Bronchial epithelial cell (primary cell): ENCODE measurements around the gene HDAC3. TPM values are rescaled to one million over a fixed set of nuclear protein-coding genes. Genes with fewer than 3 reads are reported as not detected.

ENCODE experiments used
- DNase-seq: peaks from one replicate; pipeline ENCODE4 v3.0.0-alpha.2; 2010; ENCODE audit warnings: low read depth
- FAIRE-seq: peaks from 2 replicates; lab custom pipeline; 2011; peaks lifted over from hg19 to GRCh38; lab: Jason Lieb, UNC
- H3K27me3 ChIP-seq: 2 replicates; pipeline ENCODE4 v1.5.1; 2011; ENCODE audit warnings: low read length; ENCODE audit not compliant: control insufficient read depth, insufficient read depth
- H3K36me3 ChIP-seq: 2 replicates; pipeline ENCODE4 v1.5.1; 2011; ENCODE audit warnings: low read length; ENCODE audit not compliant: control insufficient read depth, insufficient read depth
- H3K4me3 ChIP-seq: 2 replicates; pipeline ENCODE4 v1.5.1; 2011; ENCODE audit warnings: mild to moderate bottlenecking, low read depth, low read length, control low read depth
- CTCF ChIP-seq: IDR thresholded peaks from 2 replicates; pipeline ENCODE4 v1.5.1; 2011; ENCODE audit warnings: mild to moderate bottlenecking, moderate library complexity, low read length, control low read depth, inconsistent platforms; ENCODE audit not compliant: insufficient read depth, severe bottlenecking
- total RNA-seq: library from RNA; depleted of rRNA; stranded (reverse); fragments of >200 nt; gene quantifications from 2 replicates; pipeline ENCODE4 v1.2.1, GENCODE V29; 2014

The HDAC3 gene
- total RNA-seq, 1 donor from 2014 or later, result 72.7 TPM

- DNase-seq (no peak), FAIRE-seq (no peak)
- no peak for TF ChIP-seq CTCF
- no peak overlapping the region for H3K4me3 ChIP-seq
- H3K27me3 ChIP-seq, result no peaks in the 10 kb centered on the region
- peaks cover 12% of the 10 kb centered on the region for H3K36me3 ChIP-seq
These were observed 36.5 kb upstream of the HDAC3 start for GRCh38 chr5:141672841-141673813.

GRCh38 chr5:141672071-141672840, 35.6 kb upstream of the HDAC3 start:
- FAIRE-seq (no peak), DNase-seq (no peak)
- Histone ChIP-seq H3K27me3 (no peaks in the 10 kb centered on the region), H3K4me3 (no peak overlapping the region), H3K36me3 (peaks cover 12% of the 10 kb centered on the region)
- no peak for TF ChIP-seq CTCF

GRCh38 chr5:141669520-141669919, 32.9 kb upstream of the HDAC3 start:
- H3K36me3 ChIP-seq, result peaks cover 13% of the 10 kb centered on the region
- TF ChIP-seq CTCF, result no peak
- no peaks in the 10 kb centered on the region for H3K27me3 ChIP-seq
- DNase-seq (no peak), FAIRE-seq (no peak)
- H3K4me3 ChIP-seq, result no peak overlapping the region

- no peak for TF ChIP-seq CTCF
- Histone ChIP-seq H3K27me3 (no peaks in the 10 kb centered on the region), H3K4me3 (no peak overlapping the region), H3K36me3 (peaks cover 16% of the 10 kb centered on the region)
- no peak for DNase-seq
- no peak for FAIRE-seq
These were observed 32.1 kb upstream of the HDAC3 start for GRCh38 chr5:141668601-141669265.

GRCh38 chr5:141665995-141666940, 29.6 kb upstream of the HDAC3 start:
- Histone ChIP-seq H3K27me3 (no peaks in the 10 kb centered on the region), H3K4me3 (no peak overlapping the region), H3K36me3 (peaks cover 9% of the 10 kb centered on the region)
- no peak for DNase-seq
- FAIRE-seq, result no peak
- TF ChIP-seq CTCF, result no peak
